T-helper 2 cell (primary cell): Measurements from ENCODE around the gene LPAR6.

ENCODE experiments used
- DNase-seq, 5 experiments: peaks; one replicate each; pipeline versions ENCODE4 v3.0.0 to v3.0.0-alpha.2; 2012 to 2022

Gene LPAR6

DNA sequence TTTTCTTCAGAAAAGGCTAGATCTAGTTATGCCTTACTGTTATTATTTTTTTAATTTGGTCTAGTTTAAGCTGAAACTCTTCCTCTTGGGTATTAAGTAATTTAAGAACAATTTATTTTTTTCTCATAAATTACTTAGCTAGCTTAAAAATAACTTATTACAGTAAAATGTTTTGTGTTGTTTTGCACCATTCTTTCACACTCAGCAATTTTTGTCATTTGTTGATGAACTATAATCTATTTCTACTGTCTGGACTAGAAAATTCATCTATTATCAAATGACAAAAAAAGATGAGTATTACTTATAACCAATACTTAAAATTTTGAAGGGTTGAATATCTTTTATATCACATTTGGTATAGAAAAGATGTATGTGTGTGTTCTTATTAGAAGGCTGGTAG is 1.6 kb upstream of the LPAR6 start:
- no peak for DNase-seq

DNA sequence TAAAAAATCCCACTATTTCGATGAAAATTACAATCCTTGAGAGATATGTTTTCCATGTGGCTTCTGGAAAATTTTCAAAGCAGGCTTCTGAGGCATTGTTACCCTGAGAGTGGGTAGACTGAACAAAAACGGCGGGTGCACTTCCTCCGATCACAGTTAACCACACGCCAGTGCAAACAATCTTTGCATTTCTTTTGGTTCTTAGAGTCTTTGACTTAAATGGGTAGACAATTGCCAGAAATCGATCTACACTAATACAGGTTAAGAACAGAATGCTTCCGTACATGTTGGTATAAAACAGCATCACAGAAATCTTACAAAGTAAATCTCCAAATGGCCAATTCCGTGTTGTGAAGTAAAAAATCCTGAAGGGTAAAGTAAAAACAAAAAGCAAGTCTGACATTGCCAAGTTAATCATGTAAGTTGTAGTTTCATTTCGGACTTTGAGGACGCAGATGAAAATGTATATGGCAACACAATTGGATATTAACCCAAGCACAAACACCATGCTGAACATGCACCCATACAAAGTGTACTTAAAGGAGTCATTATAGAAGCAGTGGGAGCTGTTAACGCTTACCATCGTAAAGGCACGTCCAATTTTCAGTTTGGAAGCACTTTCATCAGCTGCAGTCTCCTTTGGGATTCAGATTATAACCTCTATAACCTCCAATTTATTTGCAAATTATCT is 927 bp downstream of the LPAR6 start:
- peak in 2 of 5 experiments; percentile 11 to 79 for DNase-seq

DNA sequence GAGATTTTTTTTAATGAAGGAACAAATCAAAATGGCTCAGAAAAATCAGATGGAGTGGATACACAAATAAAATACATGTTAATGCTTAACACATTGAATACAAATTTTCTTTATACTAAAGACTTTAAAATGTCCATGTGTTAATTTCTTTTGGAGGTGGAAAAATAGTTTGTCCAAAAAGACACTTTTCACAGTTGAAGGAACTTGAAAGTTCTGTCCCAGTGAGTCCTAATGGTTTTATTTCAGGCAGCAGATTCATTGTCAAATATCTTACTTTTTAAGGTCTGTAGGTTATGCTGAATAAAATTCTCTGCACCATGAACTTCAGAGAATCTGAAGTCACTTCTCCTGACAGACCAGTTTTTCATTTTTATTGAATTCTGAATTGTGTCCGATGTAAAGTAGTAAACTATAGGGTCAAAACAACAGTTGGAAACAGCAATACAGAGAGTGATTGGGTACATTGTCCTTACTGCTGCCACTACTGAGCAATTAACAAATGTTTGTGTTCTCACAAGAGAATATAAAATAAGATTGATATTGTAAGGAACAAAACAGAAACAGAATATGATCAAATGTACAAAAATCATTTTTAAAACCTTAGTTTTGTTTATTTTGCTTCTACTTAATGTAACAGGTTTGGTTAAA is 1.6 kb downstream of the LPAR6 start:
- peak in 1 of 5 experiments; percentile 37 for DNase-seq

DNA sequence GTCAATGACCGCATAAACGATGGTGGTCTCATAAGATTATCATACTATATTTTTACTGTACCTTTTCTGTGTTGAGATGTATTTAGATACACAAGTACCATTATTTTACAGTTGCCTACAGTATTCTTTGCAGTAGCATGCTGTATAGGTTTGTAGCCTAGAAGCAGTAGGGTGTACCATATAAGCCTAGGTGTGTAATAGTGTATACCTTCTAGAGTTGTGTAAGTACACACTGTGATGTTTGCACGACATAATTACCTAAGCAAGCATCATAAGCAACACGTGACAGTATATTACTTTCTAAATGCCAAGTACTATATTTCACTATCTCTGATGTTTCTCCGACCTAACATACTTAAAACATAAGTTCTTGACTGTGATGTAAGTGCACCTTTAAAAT is 2.7 kb downstream of the LPAR6 start:
- peak in 1 of 5 experiments; percentile 89 for DNase-seq

DNA sequence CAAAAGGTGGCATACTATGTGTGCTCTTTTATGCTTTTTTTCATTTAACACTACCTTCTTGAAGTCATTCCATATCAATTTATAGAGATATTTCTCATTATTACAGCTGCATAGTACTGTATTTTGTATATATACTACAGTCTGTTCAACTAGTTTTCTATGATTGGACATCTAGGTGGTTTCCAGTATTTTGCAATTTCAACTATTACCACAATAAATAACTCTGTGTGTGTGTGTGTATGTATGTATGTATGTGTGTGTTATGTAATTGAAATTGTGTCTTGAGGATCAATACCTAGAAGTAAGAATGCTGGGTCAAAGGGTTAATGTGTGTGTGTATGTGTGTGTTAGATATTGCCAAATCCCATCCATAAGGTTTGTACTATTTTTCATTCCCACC is 7.0 kb downstream of the LPAR6 start:
- DNase-seq = no peak

DNA sequence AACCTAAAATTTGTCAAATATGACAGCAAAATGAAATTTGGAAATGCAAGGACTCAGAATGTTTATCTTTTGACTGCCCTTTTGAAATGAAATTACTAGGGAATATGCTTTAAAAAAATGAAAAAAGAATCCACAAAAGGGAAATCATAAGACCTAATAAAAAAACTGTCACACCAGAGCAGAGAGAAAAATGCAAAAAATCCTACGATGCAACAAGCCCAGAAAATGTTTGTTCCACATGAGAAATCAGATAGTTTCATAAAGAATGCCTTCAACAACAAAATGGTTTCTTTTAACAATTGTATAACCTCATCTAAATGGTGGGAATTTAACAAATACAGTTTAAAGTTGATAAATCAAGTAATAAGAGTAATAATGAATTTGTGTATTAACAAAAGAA is 8.0 kb downstream of the LPAR6 start:
- no peak for DNase-seq

DNA sequence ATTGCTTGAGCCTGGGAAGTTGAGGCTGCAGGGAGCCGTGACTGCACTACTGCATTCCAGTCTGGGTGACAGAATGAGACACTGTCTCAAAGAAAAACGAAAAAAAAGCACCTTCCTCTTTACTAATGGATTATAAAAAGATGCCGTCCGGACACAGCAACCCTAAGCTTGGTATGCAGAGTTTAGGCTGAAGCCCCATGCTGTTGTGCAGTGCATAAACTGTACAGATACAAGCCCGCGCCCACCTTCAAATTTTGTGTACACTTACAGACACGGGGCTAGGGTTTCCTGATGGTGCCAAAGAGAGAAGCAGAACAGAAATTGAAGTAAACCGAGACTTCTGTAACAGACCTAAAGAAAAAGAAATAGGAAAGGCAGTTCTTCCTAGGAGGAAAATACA is 9.0 kb downstream of the LPAR6 start:
- no peak for DNase-seq

DNA sequence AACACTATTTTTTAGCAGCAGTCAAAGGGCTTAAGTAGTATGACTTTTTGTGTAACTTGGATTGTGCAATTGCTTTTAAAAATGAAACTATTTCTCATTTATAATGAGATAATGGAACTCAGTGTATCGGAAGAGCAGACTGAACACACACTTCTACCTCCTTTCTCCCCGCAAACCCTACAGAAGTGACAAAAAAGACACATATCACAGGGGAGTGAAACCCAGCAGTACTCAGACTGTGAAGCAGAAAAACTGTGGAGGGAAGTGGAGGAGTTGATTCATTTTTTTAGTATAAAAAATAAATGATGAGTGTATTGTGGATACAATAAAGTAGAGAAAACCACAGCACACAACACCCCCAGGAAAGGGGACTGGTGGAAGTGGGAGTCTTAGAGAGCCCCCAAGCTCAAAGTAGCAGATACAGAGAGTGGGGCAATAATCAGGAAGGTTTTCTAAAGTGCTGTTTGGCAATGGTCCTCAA is 9.7 kb downstream of the LPAR6 start:
- DNase-seq = peak in 3 of 5 experiments; percentile 11 to 94 (median 24)

DNA sequence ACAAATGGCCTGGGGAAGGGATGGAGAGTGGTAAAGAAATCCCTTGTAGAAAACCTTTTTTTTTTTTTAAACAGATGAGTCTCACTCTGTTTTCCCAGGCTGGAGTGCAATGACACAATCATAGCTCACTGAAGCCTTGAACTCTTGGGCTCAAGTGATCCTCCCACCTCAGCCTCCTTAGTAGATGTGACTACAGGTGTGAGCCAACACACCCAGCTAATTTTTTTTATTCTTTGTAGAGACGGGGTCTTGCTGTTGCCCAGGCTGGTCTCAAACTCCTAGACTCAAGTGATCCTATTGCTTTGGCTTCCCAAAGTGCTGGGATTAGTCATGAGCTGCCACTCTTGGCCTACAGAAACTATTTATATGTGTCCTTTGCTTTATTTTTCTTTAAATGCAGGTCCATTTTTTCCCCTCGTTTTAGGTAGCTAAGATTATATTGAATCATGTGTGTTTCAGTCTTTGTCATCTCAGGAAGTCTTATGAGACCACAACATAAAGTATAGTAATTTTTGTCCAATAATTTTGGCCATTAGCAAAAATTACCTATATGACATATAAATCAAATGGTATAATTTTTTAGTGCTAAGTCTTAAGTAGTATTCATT is 10.5 kb downstream of the LPAR6 start:
- peak in 1 of 5 experiments; percentile 66 for DNase-seq

DNA sequence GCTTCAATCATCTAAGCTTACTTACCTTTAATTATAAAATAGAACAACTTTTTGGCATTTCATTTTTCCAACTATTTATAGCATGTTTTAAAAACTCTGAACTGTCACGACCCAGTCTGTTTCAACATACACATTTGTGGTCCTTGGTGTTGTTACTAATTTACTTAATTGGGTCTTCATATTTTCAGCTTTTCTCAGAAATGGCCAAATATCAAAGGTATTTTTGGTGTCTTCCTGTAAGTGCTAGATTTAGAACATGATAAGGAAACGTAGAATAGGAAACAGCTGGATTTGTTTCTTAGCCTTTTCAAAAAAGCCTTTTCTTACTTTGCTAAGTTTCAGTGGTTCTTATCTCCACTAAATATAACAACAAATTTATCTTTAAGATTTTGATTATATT is 11.4 kb downstream of the LPAR6 start:
- peak in 1 of 5 experiments; percentile 68 for DNase-seq

DNA sequence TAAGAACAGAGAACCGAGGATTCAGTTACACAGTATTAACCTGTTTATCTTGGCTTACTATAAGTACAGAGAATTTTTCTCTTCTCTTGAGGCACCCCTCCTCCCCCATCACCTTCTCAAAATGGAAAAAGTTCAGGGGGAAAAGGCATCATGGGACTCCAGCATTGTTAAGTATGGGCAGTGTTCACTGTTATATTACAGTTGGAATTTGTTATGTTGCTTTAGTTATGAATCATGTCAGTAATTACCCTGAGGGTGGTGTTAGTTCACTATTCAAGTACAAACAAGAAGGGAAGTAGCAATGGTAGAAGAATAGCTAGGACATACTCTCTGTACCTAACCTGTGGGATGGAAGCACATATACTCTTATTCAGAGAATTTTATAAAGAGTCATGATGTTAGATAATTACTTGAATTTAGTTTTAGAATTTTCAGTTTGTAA is 12.0 kb downstream of the LPAR6 start:
- DNase-seq = peak in 1 of 5 experiments; percentile 59

DNA sequence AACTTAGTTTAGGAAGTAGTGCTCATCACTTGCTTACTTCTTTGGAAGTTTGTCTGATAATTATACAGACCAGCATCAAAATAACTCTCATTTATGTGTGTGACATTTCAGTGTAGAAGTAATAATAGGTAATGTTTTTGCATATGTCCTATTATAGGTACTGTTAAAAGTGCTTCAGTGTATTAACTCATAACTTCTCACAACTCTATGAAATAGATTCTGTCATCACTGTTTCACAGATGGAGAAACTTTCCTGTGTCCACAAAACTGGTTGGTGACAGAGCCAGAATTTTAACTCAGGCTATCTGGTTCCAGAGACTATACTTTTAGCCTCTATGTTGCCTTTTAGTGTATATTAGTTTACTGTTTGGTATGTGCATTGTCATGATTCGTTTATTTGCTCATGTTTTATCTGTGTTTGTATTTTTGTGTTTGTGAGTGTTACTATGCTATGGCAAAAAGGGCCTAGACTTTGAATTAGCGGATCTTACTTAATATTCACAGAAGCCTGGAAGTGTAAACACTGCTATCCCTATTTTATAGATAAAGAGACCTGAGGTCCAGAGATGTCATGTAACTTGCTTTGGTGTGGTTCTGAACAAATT is 12.7 kb downstream of the LPAR6 start:
- DNase-seq = no peak

DNA sequence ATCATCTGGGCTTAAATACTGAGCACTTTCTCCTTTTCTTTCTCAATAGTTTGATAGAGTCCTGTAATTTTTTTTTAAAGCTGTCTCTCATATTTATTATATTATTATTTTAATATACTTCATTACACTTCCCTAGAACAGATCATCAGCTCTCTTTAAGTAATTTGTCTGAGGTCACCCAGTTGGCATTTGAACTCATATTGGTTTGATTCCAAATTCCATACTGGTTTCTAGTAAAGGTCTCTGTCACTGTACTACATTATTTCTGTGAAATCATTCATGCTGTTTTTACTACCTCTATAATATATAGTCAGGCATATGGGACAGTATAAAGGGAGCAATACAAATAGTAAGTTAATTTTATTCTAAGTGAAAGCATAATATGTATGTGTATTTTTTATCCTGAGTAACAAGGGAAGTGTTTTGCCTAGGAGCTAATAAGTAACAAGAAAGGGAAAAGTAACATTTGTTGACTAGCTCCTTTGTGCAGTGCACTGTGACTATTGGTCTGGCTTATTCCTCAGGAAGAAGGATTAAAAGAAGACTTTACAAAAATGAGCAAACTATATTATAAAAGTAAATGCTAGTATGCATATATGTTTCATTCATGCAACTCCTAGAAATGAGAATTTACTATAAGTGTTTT is 14.3 kb downstream of the LPAR6 start:
- DNase-seq = no peak

DNA sequence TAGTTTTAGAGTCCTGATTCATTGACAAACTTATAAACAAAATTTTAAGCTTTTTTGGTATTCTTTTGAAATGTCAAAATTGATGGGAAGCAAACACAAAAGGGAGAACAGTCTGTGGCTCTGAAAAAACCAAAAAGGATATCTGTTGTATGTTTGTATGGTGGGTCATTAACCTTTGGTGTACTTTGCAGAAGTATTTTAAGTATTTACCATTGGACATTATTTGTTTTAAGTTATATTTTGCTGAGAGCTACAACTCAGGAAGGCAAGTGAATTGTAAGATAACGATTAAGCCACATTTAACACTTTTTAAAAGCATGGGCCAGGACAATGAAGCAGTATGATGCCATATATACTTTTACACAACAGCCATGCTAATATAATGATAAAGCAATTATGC is 15.2 kb downstream of the LPAR6 start:
- DNase-seq = no peak

DNA sequence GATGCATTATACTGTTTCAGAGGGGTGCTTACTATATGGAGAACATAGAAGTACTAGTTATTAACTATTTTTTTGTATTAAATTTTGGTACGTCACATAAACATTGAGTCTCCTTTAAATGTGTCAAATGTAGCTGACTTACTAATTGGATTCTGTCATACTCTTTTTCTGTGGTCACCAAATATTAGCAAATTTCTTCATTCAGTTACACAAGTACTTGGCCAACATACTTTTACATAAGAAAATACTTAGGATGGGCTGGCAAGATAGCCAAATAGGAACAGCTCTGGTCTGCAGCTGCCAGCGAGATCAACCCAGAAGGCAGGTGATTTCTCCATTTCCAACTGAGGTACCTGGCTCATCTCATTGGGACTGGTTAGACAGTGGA is 19.2 kb downstream of the LPAR6 start:
- DNase-seq = no peak

DNA sequence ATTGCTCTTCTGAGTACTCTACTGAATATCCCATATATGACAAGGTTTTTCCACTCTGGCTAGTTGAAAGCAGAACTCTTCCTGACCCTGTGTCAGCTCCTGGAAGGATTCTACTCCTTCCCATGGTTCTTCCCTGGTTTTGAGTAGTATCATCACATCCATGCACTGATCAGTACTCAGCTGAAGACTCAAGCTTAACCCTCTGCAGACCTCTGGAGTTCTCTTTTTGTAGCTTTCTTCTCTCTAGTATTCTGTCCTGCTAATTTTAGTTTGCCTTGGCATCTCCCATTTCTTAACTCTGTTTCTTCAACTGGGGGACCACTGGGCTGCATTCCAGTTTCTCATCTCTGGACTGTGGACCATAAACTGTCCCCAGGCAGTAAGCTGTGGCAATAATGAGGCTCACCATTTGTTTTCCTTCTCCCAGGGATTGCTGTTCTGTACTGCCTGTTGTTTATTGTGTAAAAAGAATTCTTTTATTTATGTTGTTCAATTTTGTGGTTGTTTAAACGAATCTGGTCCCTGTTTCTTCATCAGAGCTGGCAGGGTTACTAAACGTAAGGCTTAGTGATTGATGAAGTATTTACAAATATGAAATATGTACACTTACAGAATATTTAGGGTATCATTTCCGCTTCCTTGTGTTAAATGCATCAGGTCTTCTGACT is 19.7 kb downstream of the LPAR6 start:
- DNase-seq = no peak

DNA sequence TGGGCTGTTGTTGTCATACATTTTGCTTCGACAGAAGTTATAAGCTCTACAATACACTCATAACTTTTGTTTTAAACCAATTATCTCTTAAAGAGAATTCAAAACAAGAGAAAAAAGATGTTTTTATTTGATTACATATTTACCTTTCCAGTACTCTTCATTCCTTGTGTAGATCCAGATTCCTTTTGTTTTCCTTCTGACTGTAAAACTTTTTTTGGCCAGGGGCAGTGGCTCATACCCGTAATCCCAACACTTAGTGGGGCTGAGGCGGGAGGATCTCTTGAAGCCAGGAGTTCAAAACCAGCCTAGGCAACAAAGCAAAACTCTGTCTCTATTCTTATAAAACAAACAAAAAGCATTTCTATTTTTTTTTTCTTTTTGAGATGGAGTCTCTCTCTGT is 21.7 kb downstream of the LPAR6 start:
- no peak for DNase-seq

DNA sequence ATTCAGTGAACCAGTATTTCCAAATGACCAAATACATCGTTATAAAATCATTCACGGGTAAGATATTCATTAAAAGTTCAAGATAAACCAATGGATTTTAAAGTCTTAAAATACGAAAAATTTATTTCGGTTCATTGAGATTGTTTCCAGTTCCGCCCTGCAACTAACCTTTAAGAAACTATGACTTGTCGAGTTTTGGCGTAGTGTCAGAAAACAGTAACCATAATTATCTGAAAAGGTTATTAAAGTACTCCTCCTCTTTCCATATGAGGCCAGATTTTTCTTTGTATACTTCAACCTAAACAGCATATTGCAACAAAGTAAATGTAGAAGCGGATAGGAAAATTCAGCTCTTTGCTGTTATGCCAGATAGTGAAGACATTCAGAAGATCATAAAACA is 26.1 kb downstream of the LPAR6 start:
- no peak for DNase-seq

DNA sequence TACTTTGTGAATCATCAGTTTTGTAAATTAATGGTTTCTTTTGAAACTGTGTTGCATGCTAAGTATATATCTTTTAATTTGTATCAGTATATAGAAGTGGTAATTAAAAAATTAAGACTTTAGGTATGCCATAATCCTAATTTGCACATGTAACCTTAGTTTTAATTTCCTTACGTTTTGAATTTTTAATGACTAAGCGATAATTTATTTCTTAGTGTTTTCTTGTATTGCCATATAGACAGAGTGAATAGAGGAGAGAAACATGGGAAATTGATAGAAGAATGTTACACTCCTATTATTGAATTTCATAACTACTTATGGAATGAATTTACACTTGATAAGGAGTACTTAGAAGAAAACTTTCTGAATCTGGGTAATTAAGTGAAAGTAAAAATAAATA is 29.5 kb downstream of the LPAR6 start:
- no peak for DNase-seq

DNA sequence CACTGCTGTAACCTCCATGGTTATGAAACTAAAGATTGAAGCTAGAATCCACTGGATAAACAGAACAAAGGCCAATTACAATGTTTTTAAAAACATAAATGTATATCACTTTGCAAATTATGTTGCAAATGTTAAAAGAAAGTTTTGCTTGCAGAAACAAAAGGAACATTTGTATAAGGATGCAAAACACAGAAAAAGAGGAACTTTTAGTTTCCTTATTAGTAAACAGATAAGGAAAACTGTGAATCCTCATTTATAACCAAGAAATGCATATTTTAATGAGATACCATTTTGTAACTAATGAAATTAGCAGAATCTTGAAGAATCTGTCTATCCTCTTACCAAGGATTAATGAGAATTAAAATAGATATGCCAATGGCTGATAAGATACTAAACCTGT is 32.3 kb downstream of the LPAR6 start:
- no peak for DNase-seq

DNA sequence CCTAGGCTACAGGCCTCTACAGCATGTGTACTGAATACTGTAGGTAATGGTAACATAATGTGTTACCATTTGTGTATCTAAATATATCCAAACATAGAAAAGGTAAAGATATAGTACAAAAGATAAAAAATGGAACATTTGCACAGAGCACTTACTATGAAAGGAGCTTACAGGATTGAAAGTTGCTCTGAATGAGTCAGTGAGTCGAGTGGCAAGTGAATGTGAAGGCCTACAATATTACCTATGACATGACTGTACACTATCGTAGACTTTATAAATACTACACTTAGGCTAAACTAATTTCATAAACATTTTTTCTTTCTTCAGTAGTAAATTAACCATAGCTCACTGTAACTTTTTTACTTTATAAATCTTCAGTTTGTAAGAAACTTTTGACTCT is 35.1 kb downstream of the LPAR6 start:
- DNase-seq = peak in 1 of 5 experiments; percentile 46

DNA sequence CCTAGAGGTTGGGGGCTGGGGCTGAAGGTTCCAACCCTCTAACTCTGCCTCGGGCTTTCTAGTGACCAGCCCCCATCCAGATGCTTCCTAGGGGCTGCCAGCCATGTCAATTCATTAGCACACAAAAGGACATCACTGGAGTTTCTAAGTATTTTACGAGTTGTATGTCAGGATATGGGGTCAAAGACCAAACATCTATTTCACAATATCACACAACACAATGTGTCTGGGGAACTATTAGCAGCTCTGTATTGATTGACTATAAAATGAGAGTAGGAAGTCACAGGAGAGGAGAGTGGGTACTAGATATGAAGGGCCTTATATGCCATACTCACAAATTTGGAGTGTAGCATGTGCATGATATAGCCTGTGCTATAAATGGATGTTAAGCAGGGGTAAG is 42.1 kb downstream of the LPAR6 start:
- no peak for DNase-seq

DNA sequence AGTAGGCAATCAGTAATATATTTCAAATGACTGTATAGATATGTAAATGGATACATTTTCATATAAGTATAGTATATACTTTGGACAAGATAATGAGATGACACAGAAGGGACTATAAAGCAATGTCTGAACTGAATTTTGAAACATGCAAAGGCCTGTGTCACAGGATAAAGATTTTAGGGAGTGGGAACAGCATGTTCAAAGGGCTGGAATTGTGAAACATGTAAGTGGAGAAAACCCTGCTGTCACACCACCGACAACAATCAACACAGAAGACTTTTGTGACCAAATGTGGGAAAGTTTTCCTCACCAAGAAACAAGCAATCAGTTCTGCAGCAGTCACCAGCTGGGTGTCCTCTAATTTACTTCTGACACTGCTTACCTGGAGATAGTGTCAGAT is 42.9 kb downstream of the LPAR6 start:
- no peak for DNase-seq
